ENCODE results near the gene CSTPP1.

The CSTPP1 gene

DNA sequence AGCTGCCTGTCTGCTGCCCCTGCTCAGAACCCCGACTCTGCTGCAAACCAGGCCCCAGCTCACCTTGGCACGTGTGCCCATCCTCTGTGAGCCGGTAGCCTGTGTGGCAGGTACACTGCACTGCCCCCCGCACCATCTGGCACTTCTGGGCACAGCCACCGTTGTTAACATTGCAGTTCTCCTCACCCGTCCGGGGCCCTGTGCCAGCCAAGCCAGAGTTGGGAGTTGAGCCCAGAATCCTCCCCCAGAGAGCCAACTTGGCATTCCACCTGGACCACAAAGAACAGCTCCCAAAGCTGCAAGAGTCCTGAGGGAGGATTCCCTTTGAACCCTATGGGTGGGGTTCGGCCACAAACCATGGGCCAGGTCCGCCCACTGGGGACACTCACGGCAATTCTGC lies 40.7 kb upstream of the CSTPP1 start:
- peak; percentile 15; the same call in 2 of the 3 replicates for ATAC-seq
- TF ChIP-seq SNAI2 (CRISPR knock-in tag; IDR thresholded peaks at IDR 0.05) (no peak), OSR1 (CRISPR knock-in tag; IDR thresholded peaks at IDR 0.05) (no peak), TOX (CRISPR knock-in tag; IDR thresholded peaks at IDR 0.05; ENCODE audit: borderline replicate concordance) (no peak), ARNTL (CRISPR knock-in tag; IDR thresholded peaks at IDR 0.05; ENCODE audit: borderline replicate concordance, low read depth) (no peak), ZNF70 (CRISPR knock-in tag; IDR thresholded peaks at IDR 0.05) (no peak), ISL1 (CRISPR knock-in tag; IDR thresholded peaks at IDR 0.05) (no peak), TCF4 (CRISPR knock-in tag; IDR thresholded peaks at IDR 0.05; ENCODE audit: borderline replicate concordance) (no peak), CSDC2 (CRISPR knock-in tag; IDR thresholded peaks at IDR 0.05) (no peak), BACH2 (CRISPR knock-in tag; IDR thresholded peaks at IDR 0.05; ENCODE audit: borderline replicate concordance) (no peak), PPARA (CRISPR knock-in tag; IDR thresholded peaks at IDR 0.05; ENCODE audit: borderline replicate concordance) (no peak), ZNF8 (CRISPR knock-in tag; IDR thresholded peaks at IDR 0.05) (no peak), GLIS3 (CRISPR knock-in tag; IDR thresholded peaks at IDR 0.05) (no peak), ZNF565 (CRISPR knock-in tag; conservative IDR thresholded peaks at IDR 0.05; ENCODE audit: low read depth) (no peak), ESRRG (CRISPR knock-in tag; IDR thresholded peaks at IDR 0.05) (no peak), RARB (CRISPR knock-in tag; IDR thresholded peaks at IDR 0.05) (no peak)
- TF ChIP-seq, protein P1, sequence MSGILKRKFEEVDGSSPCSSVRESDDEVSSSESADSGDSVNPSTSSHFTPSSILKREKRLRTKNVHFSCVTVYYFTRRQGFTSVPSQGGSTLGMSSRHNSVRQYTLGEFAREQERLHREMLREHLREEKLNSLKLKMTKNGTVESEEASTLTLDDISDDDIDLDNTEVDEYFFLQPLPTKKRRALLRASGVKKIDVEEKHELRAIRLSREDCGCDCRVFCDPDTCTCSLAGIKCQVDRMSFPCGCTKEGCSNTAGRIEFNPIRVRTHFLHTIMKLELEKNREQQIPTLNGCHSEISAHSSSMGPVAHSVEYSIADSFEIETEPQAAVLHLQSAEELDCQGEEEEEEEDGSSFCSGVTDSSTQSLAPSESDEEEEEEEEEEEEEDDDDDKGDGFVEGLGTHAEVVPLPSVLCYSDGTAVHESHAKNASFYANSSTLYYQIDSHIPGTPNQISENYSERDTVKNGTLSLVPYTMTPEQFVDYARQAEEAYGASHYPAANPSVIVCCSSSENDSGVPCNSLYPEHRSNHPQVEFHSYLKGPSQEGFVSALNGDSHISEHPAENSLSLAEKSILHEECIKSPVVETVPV (CRISPR knock-in tag; IDR thresholded peaks at IDR 0.05): no peak
- TF ChIP-seq, protein P2, sequence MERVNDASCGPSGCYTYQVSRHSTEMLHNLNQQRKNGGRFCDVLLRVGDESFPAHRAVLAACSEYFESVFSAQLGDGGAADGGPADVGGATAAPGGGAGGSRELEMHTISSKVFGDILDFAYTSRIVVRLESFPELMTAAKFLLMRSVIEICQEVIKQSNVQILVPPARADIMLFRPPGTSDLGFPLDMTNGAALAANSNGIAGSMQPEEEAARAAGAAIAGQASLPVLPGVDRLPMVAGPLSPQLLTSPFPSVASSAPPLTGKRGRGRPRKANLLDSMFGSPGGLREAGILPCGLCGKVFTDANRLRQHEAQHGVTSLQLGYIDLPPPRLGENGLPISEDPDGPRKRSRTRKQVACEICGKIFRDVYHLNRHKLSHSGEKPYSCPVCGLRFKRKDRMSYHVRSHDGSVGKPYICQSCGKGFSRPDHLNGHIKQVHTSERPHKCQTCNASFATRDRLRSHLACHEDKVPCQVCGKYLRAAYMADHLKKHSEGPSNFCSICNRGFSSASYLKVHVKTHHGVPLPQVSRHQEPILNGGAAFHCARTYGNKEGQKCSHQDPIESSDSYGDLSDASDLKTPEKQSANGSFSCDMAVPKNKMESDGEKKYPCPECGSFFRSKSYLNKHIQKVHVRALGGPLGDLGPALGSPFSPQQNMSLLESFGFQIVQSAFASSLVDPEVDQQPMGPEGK (CRISPR knock-in tag; IDR thresholded peaks at IDR 0.05; ENCODE audit: borderline replicate concordance): no peak
- TF ChIP-seq, protein P3, sequence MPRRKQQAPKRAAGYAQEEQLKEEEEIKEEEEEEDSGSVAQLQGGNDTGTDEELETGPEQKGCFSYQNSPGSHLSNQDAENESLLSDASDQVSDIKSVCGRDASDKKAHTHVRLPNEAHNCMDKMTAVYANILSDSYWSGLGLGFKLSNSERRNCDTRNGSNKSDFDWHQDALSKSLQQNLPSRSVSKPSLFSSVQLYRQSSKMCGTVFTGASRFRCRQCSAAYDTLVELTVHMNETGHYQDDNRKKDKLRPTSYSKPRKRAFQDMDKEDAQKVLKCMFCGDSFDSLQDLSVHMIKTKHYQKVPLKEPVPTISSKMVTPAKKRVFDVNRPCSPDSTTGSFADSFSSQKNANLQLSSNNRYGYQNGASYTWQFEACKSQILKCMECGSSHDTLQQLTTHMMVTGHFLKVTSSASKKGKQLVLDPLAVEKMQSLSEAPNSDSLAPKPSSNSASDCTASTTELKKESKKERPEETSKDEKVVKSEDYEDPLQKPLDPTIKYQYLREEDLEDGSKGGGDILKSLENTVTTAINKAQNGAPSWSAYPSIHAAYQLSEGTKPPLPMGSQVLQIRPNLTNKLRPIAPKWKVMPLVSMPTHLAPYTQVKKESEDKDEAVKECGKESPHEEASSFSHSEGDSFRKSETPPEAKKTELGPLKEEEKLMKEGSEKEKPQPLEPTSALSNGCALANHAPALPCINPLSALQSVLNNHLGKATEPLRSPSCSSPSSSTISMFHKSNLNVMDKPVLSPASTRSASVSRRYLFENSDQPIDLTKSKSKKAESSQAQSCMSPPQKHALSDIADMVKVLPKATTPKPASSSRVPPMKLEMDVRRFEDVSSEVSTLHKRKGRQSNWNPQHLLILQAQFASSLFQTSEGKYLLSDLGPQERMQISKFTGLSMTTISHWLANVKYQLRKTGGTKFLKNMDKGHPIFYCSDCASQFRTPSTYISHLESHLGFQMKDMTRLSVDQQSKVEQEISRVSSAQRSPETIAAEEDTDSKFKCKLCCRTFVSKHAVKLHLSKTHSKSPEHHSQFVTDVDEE (CRISPR knock-in tag; IDR thresholded peaks at IDR 0.05): no peak
- TF ChIP-seq, protein P4, sequence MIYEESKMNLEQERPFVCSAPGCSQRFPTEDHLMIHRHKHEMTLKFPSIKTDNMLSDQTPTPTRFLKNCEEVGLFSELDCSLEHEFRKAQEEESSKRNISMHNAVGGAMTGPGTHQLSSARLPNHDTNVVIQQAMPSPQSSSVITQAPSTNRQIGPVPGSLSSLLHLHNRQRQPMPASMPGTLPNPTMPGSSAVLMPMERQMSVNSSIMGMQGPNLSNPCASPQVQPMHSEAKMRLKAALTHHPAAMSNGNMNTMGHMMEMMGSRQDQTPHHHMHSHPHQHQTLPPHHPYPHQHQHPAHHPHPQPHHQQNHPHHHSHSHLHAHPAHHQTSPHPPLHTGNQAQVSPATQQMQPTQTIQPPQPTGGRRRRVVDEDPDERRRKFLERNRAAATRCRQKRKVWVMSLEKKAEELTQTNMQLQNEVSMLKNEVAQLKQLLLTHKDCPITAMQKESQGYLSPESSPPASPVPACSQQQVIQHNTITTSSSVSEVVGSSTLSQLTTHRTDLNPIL (CRISPR knock-in tag; IDR thresholded peaks at IDR 0.05; ENCODE audit: low read depth): no peak
- TF ChIP-seq, protein P5, sequence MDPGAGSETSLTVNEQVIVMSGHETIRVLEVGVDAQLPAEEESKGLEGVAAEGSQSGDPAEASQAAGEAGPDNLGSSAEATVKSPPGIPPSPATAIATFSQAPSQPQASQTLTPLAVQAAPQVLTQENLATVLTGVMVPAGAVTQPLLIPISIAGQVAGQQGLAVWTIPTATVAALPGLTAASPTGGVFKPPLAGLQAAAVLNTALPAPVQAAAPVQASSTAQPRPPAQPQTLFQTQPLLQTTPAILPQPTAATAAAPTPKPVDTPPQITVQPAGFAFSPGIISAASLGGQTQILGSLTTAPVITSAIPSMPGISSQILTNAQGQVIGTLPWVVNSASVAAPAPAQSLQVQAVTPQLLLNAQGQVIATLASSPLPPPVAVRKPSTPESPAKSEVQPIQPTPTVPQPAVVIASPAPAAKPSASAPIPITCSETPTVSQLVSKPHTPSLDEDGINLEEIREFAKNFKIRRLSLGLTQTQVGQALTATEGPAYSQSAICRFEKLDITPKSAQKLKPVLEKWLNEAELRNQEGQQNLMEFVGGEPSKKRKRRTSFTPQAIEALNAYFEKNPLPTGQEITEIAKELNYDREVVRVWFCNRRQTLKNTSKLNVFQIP (CRISPR knock-in tag; IDR thresholded peaks at IDR 0.05; ENCODE audit: borderline replicate concordance, low read depth): no peak

DNA sequence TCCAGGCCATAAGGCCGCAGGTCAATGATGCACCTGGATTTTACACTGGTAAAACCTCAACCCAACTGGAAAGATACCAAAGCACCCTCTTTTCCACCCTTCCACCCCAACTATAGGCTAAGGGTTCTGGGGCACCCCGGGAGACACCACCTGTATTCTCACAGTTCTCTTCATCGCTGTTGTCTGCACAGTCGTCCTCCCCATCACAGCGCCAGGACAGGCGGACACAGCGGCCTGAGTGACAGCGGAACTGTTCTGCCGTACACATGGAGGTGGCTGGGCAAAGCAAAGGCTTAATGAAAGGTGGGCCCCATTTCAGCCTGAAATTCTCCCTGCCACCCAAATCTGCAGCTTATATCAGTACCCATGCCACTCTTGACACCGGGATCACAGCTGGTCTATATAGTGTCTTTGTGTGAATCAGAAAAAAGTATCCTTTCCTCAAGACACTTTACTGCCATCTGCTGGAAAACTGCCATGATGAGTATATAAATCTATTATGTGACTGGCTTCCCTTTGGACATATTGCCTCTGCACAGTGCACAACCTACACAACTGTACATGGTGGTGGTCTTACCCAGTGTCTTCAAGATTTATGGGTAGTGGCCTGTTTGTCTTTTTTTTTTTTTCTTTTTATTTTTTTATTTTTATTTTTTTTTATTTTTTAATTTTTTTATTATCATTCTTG lies 39.7 kb upstream of the CSTPP1 start:
- ATAC-seq: peak; percentile 75
- TF ChIP-seq ARNTL (CRISPR knock-in tag; IDR thresholded peaks at IDR 0.05; ENCODE audit: borderline replicate concordance, low read depth) (no peak), PPARA (CRISPR knock-in tag; IDR thresholded peaks at IDR 0.05; ENCODE audit: borderline replicate concordance) (no peak), TOX (CRISPR knock-in tag; IDR thresholded peaks at IDR 0.05; ENCODE audit: borderline replicate concordance) (no peak), ZNF70 (CRISPR knock-in tag; IDR thresholded peaks at IDR 0.05) (no peak), ZNF565 (CRISPR knock-in tag; conservative IDR thresholded peaks at IDR 0.05; ENCODE audit: low read depth) (no peak), ZNF8 (CRISPR knock-in tag; IDR thresholded peaks at IDR 0.05) (no peak), OSR1 (CRISPR knock-in tag; IDR thresholded peaks at IDR 0.05) (no peak), CSDC2 (CRISPR knock-in tag; IDR thresholded peaks at IDR 0.05) (no peak), ZC3H10 (CRISPR knock-in tag; IDR thresholded peaks at IDR 0.05) (no peak)
- TF ChIP-seq, protein P2 (CRISPR knock-in tag; IDR thresholded peaks at IDR 0.05; ENCODE audit: borderline replicate concordance): no peak
